Erythroblast (primary cell): ENCODE data around the gene RPP25.

Source experiments
- GATA1 ChIP-seq: IDR thresholded peaks from 2 replicates; pipeline ENCODE4 v1.6.1; 2011; ENCODE audit warnings: low read depth, mild to moderate bottlenecking, control low read depth, low read length, moderate library complexity
- POLR2A ChIP-seq: IDR thresholded peaks from 2 replicates; pipeline ENCODE4 v1.6.1; 2011; ENCODE audit warnings: mild to moderate bottlenecking, low read length

DNA sequence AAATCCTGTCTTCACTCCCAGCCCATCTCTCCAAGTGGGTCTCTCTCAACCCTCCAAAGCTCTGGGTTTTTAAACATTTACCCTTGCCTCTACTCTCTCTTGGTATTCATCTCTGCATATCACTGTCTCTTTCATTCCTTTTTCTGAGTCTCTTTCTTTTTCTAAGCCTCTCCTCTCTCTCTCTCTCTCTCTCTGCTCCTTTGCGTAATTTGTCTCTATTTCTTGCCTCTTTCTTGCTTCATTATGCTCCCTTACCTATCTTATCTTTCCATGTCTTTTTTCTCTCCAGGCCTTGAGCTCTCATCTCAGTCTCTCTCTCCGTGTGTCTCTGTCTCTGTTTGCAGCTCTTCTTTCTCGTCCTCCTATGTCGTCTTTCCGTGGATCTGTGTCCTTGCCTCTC is 38.1 kb upstream of the RPP25 start:
- TF ChIP-seq POLR2A (no peak), GATA1 (no peak)
